ENCODE measurements around the gene GALNT10.

Gene GALNT10

GRCh38 chr5:154329062-154329461 lies 138.5 kb downstream of the GALNT10 start:
- TF ChIP-seq, protein P1, sequence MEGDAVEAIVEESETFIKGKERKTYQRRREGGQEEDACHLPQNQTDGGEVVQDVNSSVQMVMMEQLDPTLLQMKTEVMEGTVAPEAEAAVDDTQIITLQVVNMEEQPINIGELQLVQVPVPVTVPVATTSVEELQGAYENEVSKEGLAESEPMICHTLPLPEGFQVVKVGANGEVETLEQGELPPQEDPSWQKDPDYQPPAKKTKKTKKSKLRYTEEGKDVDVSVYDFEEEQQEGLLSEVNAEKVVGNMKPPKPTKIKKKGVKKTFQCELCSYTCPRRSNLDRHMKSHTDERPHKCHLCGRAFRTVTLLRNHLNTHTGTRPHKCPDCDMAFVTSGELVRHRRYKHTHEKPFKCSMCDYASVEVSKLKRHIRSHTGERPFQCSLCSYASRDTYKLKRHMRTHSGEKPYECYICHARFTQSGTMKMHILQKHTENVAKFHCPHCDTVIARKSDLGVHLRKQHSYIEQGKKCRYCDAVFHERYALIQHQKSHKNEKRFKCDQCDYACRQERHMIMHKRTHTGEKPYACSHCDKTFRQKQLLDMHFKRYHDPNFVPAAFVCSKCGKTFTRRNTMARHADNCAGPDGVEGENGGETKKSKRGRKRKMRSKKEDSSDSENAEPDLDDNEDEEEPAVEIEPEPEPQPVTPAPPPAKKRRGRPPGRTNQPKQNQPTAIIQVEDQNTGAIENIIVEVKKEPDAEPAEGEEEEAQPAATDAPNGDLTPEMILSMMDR (conservative IDR thresholded peaks at IDR 0.05; ENCODE audit: low read depth) = no peak
- H3K27ac ChIP-seq = no peak overlapping the region
- POLR2A ChIA-PET (ENCODE audit: low non-redundant PET) = no interaction called here
- no peak for DNase-seq (ENCODE audit: low spot score)
- CTCF ChIA-PET = interaction anchor here (0.7 kb wide), 1 partner anchor 60 kb away, joined by 4 read pairs; no protein-coding TSS in a partner anchor

- DNase-seq (ENCODE audit: low spot score) = no peak
- ChIA-PET CTCF (interaction anchor here (0.7 kb wide), 1 partner anchor 61 kb away, joined by 4 read pairs; no protein-coding TSS in a partner anchor), POLR2A (ENCODE audit: low non-redundant PET) (no interaction called here)
- no peak overlapping the region for H3K27ac ChIP-seq
- TF ChIP-seq, protein P1 (conservative IDR thresholded peaks at IDR 0.05; ENCODE audit: low read depth) = no peak
Measured at GRCh38 chr5:154329519-154330040, 139.0 kb downstream of the GALNT10 start.

DNA sequence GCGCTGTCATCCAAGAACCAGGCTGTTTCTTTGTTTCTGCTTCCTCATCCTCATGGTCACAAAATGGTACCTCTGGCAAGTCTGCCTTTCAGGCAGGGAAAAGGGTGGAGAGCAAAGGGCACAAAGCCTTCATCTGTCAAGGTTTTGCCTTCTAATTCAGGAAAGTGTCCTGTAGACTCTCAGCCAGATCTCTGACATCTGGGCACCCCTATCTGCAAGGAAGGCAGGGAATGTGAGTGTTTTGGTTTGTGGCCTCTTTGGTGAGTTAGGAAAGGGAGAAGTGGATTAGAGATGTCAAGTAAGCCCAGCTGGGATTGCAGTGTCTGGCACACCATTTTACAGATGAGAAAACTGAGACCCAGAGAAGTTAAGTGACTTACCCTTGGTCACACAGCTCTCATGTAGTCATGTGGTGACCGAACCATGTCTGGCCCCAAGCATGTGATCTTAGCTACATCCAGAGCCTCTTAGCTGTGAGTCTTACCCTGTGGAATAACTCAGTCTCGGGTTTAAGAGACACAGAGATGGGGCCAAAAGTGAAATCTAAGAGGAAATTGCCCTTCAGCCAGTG lies 139.6 kb downstream of the GALNT10 start:
- H3K27ac ChIP-seq = no peak overlapping the region
- POLR2A ChIA-PET (ENCODE audit: low non-redundant PET) = no interaction called here
- no peak for DNase-seq (ENCODE audit: low spot score)
- CTCF ChIA-PET = interaction anchor here (0.6 kb wide), 2 partner anchors 8 to 138 kb away, joined by 3 read pairs; no protein-coding TSS in a partner anchor
- TF ChIP-seq, protein P1 (conservative IDR thresholded peaks at IDR 0.05; ENCODE audit: low read depth) = no peak

GRCh38 chr5:154331232-154331631 lies 140.7 kb downstream of the GALNT10 start:
- CTCF ChIA-PET = interaction anchor here (0.5 kb wide), 1 partner anchor 58 kb away, joined by 3 read pairs; no protein-coding TSS in a partner anchor
- no peak for DNase-seq (ENCODE audit: low spot score)
- POLR2A ChIA-PET (ENCODE audit: low non-redundant PET) = no interaction called here
- TF ChIP-seq, protein P1 (conservative IDR thresholded peaks at IDR 0.05; ENCODE audit: low read depth) = no peak
- H3K27ac ChIP-seq = no peak overlapping the region

DNA sequence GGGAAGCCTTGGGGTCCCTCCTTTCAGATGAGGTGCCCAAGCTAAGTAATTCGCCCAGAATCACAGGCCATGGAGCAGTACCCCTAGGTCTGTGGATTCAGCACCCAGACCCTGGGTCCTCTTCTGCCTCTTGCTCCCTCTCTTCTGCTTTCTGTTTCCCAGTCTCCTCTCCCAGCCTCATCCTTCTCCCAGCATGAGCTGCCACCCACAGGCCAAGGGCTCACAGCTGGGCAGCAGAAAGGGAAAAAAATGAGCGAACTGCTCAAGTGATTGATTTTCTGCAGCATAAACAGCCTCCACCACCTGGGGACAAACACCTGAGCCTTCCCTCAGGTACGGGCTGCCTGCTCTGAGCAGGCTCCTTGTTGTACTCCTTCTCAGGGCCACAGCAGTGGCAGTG lies 141.4 kb downstream of the GALNT10 start:
- TF ChIP-seq, protein P1 (conservative IDR thresholded peaks at IDR 0.05; ENCODE audit: low read depth) = no peak
- peak overlapping the region; percentile 1; the same call in 1 of the 2 replicates for H3K27ac ChIP-seq
- ChIA-PET POLR2A (ENCODE audit: low non-redundant PET) (no interaction called here), CTCF (no interaction called here)
- DNase-seq (ENCODE audit: low spot score) = no peak

DNA sequence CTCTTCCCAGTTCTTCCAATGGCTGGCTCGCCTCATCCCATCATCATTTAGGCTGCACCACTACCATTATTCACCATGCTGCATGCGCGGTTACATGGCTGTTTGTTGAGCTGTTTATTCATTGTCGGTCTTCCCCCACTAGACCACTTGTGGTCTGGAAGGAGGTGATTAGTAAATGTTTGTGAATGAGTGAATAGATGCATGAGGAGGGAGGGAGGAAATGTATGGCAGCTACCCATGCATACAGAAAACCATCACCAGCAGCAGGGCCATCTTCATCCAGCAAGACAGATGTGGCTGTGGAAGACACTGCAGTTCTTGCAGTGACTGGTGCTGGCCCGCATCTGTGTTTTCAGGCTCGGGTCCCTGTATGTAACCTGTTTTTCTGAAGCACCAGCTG lies 141.9 kb downstream of the GALNT10 start:
- H3K27ac ChIP-seq = peak overlapping the region; percentile 1; the same call in 1 of the 2 replicates
- TF ChIP-seq, protein P1 (conservative IDR thresholded peaks at IDR 0.05; ENCODE audit: low read depth) = no peak
- no peak for DNase-seq (ENCODE audit: low spot score)
- CTCF ChIA-PET = no interaction called here
- POLR2A ChIA-PET (ENCODE audit: low non-redundant PET) = no interaction called here

All from RWPE1 (cell line).